GM21717 (cell line): ENCODE data around the gene MYH6.

ENCODE experiments used
- ATAC-seq: cut with Tn5 transposase; IDR thresholded peaks from one replicate; pipeline ENCODE4 v1.9.1; 2021; ENCODE audit warnings: mild to moderate bottlenecking, moderate library complexity; ENCODE audit not compliant: unreplicated experiment

MYH6 gene

DNA sequence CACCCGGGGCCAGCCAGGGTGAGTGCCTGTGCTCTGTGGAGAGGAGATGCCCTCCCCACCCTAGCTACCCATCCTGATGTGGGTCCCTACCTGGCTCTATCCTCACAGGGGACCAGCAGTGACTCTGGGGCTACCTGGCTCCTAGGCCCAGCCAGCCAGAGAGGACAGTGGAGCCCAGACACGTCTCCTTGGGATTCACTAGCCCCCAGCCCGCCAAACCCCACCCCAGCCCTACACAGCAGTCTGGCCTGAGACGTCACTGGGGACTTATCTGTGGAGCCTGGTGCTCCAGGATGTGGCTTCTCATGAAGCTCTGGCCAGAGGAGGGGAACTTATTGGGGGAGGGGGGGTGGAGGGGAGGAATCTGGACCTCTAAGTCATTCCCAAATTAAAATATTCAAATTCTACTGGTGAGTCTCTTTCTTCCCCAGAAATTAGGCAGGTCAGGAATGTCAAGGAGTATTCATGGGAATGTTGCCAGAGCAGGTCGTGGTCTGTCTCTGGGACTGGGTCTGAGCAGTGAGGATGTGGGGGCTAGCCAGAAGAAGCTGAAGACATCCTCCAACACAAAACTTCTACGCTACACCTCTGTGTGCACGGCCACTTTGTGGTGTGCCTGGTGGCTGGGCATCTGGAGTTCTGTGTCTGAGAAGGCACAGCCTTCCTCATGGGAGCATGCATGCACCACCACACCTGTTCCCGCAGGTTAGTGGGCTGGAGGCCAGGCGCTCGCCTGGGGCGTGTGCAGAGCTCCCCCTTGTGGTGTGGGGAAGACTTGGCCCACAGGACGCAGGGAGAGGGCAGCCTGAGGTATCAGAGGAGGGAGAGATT, 28.5 kb downstream of the MYH6 start:
- no peak for ATAC-seq

DNA sequence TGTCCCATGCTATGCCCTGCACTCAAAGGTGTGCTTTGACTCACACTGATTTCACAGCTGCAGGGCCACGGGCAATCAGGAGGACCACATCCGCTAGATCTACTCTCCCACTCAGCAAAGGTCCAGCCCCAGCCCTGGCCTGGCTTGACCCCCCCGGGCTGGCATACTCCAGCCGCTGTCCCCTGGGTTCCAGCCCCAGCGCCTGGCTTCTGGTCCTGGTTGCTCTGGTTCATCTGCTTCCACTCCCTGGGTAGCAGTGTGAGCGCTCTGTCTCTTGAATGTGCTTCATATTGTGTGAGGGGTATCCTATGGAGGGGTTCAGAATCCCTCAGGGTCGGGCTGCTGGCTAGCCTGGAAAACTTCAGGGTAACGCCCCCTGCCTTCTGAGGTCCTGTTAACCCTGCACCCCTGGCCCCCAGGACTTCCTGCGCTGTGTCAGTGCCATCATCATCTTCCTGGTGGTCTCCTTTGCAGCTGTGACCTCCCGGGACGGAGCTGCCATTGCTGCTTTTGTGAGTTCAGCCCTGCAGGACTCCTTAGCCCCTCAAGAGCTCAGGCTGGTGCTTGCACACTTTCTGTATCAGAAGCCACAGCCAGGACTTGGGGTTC, 29.4 kb downstream of the MYH6 start:
- ATAC-seq, result no peak

DNA sequence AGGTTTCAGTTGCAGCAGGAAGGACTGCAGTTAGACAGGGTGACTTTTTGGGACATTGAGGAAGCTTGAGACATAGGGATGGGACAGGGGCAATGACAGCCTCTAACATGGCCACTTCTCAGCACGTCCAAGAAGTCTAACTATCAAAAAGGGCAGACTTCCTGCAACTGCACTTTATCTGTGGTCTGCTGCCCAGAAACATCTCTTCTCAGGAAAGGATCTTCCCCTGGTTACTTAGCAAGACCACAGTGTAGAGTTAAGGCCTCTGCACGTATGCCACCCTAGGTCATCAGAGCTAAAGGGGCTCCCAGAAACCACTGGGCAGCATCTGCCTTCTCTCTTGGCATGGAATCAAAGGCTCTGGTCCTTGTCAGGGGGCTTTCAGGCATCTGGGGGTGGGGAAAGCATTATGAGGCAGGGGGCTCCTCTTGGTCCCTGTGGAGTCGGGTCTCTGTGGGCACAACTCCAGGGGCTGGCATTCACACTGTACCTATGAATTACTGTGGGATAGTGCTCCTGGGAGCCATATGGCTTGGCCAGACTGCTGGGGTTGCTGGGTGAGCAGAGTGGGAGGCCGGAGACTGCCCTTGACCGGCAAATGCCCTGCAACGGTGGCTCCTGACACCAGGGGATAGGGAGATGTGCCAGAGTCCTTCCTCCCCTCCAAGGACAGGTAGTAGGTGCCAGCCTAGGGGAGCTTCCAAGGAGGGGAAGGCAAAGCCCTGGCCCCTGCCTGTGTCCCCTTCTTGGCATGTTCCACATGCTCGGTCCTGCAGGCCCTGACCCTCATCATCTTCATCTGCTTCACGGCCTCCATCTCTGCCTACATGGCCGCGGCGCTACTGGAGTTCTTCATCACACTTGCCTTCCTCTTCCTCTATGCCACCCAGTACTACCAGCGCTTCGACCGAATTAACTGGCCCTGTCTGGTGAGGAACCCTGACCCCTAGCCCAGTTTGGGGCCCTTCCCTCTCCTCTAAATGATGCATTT, 30.2 kb downstream of the MYH6 start:
- ATAC-seq, result no peak

GRCh38 chr14:23377198-23377550, 30.9 kb downstream of the MYH6 start:
- no peak for ATAC-seq

GRCh38 chr14:23376482-23377197, 31.4 kb downstream of the MYH6 start, which contains the start of gene CMTM5:
TSS of gene CMTM5 (plus strand) at chr14:23377046. CDS start at chr14:23377252, 206 bp downstream.
- ATAC-seq, result no peak

DNA sequence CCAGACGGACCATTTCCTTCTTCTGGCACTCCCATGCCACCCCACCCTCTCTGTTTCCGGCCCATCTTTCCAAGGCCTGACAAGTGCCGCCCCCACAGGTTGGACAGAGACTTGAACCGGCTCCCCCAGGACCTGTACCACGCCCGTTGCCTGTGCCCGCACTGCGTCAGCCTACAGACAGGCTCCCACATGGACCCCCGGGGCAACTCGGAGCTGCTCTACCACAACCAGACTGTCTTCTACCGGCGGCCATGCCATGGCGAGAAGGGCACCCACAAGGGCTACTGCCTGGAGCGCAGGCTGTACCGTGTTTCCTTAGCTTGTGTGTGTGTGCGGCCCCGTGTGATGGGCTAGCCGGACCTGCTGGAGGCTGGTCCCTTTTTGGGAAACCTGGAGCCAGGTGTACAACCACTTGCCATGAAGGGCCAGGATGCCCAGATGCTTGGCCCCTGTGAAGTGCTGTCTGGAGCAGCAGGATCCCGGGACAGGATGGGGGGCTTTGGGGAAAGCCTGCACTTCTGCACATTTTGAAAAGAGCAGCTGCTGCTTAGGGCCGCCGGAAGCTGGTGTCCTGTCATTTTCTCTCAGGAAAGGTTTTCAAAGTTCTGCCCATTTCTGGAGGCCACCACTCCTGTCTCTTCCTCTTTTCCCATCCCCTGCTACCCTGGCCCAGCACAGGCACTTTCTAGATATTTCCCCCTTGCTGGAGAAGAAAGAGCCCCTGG, 32.4 kb downstream of the MYH6 start:
- no peak for ATAC-seq

GRCh38 chr14:23373041-23373440, 35.0 kb downstream of the MYH6 start:
- no peak for ATAC-seq

GRCh38 chr14:23372509-23372908, 35.6 kb downstream of the MYH6 start, which contains the start of gene IL25:
TSS of gene IL25 (plus strand) at chr14:23372809.
- no peak for ATAC-seq

DNA sequence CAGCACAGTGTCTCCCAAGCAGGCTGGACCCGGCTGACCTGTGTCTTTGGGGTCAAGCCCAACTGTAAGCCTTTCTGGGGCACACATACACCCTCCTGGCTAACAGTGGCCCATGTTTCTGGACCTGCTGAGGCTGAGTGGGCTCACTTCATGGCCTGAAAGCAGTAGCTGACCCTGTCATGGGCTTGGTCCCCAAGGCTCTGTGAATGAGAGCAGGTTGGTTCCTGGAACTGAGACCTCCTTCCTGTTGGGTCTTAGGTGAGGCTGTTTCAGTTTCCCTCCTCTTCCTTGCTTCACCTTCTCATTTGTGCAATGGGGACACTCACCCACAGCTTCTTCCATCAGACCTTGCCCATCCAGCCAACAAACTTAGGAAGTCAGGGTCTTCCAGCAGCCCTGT, 36.2 kb downstream of the MYH6 start:
- ATAC-seq, result no peak

- ATAC-seq, result no peak
Observed at GRCh38 chr14:23370221-23370620, 37.9 kb downstream of the MYH6 start.

GRCh38 chr14:23366426-23366921, 41.6 kb downstream of the MYH6 start:
- no peak for ATAC-seq

GRCh38 chr14:23365732-23366425, 42.2 kb downstream of the MYH6 start:
- ATAC-seq, result no peak

- ATAC-seq, result no peak
Observed at GRCh38 chr14:23365036-23365731, 42.9 kb downstream of the MYH6 start, which contains the start of gene EFS. TSS of gene EFS (minus strand) at chr14:23365172. CDS start at chr14:23365025, 147 bp downstream.

DNA sequence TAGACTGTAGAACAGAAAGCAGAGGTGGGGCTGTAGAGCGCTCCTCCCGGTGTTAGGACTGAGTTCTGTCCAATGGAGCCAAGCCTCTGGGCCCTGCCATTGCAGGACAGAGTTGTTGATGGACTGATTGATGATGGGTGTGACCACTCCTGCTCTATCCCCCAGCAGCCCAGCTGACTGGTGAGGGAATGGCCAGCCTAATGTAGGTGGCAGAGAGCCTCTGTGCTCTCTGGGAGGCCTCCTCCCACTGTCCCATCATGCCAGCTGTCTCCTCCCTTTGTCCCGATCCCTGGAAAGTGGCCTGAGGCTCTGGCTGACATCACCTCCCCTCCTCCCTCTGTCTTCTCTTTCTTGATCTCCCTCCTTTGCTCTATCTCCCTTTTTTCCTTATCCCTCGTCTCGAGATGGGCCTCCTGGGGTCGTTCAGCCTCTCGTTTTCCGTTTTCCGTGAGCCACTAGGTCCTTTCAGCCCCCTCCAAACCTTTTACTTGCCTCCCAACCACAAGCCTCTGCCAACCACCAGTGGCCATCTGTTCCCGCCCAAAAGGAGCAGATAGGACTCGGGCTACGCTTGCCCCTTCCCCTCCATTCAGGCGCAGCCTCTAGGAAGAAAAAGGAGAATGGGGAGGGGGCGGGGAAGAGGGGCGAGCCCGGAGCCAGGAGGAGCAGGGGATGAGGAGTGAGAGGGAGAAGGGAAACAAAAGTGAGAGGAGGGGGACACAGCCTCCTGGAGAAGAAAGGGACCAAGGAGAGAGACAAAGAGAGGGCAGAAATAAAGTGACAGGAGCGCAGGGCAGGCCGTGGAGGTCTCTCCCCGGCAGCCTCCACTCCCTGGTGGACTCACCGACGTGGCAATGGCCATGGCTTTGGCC, 43.7 kb downstream of the MYH6 start:
- ATAC-seq, result no peak

GRCh38 chr14:23362200-23362599, 45.9 kb downstream of the MYH6 start:
- no peak for ATAC-seq

- no peak for ATAC-seq
Observed at GRCh38 chr14:23361763-23362162, 46.3 kb downstream of the MYH6 start.

DNA sequence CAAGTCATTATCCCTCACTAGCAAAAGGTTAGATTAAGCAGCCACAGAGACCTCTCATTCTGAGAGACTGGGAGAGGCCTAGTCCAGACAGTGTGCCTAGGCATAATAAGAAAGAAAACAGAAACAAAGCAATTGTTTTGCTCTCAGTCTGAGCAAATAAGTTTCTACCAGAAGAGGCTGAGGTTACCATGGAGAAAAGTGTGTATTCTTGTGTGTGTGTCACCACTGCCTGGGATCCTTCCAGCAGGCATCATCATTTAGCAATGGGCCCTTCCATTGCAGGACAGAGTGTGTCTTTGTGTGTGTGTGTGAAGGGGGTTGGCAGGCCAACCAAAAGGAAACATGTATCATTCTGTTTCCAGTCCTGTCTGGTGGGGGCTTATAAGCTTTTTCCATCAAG, 46.8 kb downstream of the MYH6 start:
- no peak for ATAC-seq
